ENCODE measurements around the gene CLSTN1.

- TF ChIP-seq, protein P1, sequence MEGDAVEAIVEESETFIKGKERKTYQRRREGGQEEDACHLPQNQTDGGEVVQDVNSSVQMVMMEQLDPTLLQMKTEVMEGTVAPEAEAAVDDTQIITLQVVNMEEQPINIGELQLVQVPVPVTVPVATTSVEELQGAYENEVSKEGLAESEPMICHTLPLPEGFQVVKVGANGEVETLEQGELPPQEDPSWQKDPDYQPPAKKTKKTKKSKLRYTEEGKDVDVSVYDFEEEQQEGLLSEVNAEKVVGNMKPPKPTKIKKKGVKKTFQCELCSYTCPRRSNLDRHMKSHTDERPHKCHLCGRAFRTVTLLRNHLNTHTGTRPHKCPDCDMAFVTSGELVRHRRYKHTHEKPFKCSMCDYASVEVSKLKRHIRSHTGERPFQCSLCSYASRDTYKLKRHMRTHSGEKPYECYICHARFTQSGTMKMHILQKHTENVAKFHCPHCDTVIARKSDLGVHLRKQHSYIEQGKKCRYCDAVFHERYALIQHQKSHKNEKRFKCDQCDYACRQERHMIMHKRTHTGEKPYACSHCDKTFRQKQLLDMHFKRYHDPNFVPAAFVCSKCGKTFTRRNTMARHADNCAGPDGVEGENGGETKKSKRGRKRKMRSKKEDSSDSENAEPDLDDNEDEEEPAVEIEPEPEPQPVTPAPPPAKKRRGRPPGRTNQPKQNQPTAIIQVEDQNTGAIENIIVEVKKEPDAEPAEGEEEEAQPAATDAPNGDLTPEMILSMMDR (IDR thresholded peaks at IDR 0.05 in 8 of 11, conservative IDR thresholded peaks at IDR 0.05 in 3 of 11) = no peak
- no peak for TF ChIP-seq POLR2A (IDR thresholded peaks at IDR 0.05)
- no peak for TF ChIP-seq POLR2AphosphoS5 (IDR thresholded peaks at IDR 0.05)
Observed at GRCh38 chr1:9870572-9870971, 46.8 kb upstream of the CLSTN1 start.

Measured in spleen (tissue), 7 donors.